ENCODE results near the gene ANKRD29.
"Not testable (repeated sequence)": the region's sequence is repeated elsewhere in the genome, so short reads cannot be mapped to it uniquely, and the experiment has no call there.

DNA sequence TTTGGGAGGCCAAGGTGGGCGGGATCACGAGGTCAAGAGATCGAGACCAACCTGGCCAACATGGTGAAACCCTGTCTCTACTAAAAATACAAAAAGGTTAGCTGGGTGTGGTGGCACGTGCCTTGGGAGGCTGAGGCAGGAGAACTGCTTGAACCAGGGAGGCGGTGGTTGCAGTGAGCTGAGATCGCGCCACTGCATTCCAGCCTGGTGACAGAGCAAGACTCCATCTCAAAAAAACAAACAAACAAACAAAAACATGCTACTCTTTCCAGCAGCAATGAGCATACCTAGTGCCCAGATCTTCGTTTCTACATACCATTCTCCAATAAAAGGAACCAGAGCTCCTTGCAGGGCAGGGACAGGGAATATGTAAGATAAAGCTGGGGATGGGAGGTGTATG, 105.2 kb downstream of the ANKRD29 start:
- TF ChIP-seq, protein P1, sequence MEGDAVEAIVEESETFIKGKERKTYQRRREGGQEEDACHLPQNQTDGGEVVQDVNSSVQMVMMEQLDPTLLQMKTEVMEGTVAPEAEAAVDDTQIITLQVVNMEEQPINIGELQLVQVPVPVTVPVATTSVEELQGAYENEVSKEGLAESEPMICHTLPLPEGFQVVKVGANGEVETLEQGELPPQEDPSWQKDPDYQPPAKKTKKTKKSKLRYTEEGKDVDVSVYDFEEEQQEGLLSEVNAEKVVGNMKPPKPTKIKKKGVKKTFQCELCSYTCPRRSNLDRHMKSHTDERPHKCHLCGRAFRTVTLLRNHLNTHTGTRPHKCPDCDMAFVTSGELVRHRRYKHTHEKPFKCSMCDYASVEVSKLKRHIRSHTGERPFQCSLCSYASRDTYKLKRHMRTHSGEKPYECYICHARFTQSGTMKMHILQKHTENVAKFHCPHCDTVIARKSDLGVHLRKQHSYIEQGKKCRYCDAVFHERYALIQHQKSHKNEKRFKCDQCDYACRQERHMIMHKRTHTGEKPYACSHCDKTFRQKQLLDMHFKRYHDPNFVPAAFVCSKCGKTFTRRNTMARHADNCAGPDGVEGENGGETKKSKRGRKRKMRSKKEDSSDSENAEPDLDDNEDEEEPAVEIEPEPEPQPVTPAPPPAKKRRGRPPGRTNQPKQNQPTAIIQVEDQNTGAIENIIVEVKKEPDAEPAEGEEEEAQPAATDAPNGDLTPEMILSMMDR (conservative IDR thresholded peaks at IDR 0.05; ENCODE audit: low read length), result not testable (repeated sequence)
- TF ChIP-seq EZH2phosphoT487 (IDR thresholded peaks at IDR 0.05; ENCODE audit: borderline replicate concordance, low read depth, low read length), result not testable (repeated sequence)

Data from OCI-LY7 (cell line).